Ascending aorta (tissue), 2 donors: ENCODE results near the gene ZSWIM8. TPM values are rescaled to one million over a fixed set of nuclear protein-coding genes. Genes with fewer than 3 reads are reported as not detected.

Experiments
- DNase-seq, 2 donors: peaks; one replicate each; pipeline ENCODE4 v3.0.0-alpha.2; 2019; ENCODE audit warnings: low spot score in 2 of 2
- H3K27ac ChIP-seq, 2 donors: fragments of 200-600 bp; sonication (generic); one replicate each; pipeline ENCODE4 v1.5.1; 2016 to 2017; ENCODE audit warnings: mild to moderate bottlenecking in 1 of 2
- H3K27me3 ChIP-seq: fragments of 200-600 bp; sonication (generic); one replicate; pipeline ENCODE4 v1.5.1; 2017
- H3K36me3 ChIP-seq, 2 donors: fragments of 200-600 bp; sonication (generic); one replicate each; pipeline ENCODE4 v1.5.1; 2016
- H3K4me1 ChIP-seq, 2 donors: fragments of 200-600 bp; sonication (generic); one replicate each; pipeline ENCODE4 v1.5.1; 2016 to 2017; ENCODE audit warnings: mild to moderate bottlenecking in 1 of 2
- H3K4me3 ChIP-seq, 2 donors: fragments of 200-600 bp; sonication (generic); one replicate each; pipeline ENCODE4 v1.5.1; 2016 to 2017; ENCODE audit warnings: mild to moderate bottlenecking in 1 of 2
- H3K9me3 ChIP-seq, 2 donors: fragments of 200-600 bp; sonication (generic); one replicate each; pipeline ENCODE4 v1.5.1; 2016
- CTCF ChIP-seq, 3 experiments: fragments of 200-600 bp in 2 of 3; fragments of 450-650 bp in 1 of 3; sonication (generic) in 2 of 3; IDR thresholded peaks; one replicate each; pipeline ENCODE4 v1.5.1; 2016 to 2019; ENCODE audit warnings: antibody characterized with exemption in 3 of 3, mild to moderate bottlenecking in 1 of 3, moderate library complexity in 1 of 3
- intact Hi-C: fragments of 100-400 bp; cut with DNase I; formaldehyde crosslinking; loops from one replicate; pipeline ENCODE4 v1.15.1; 2023
- total RNA-seq: library from RNA; depleted of rRNA; stranded (reverse); fragments of >200 nt; gene quantifications from one replicate; pipeline ENCODE4 v1.1.0, GENCODE V29; 2016

ZSWIM8 gene
- total RNA-seq, 1 donor from 2014 or later = 106 TPM

- Histone ChIP-seq H3K27ac (no peak overlapping the region), H3K4me3 (no peak overlapping the region), H3K4me1 (peaks cover 8 to 19% of the 10 kb centered on the region in 2 donors), H3K27me3 (no peaks in the 10 kb centered on the region), H3K36me3 (peaks cover 54 to 61% of the 10 kb centered on the region in 2 donors), H3K9me3 (no peaks in the 10 kb centered on the region)
- intact Hi-C loops = no loop called here
- TF ChIP-seq CTCF (IDR thresholded peaks at IDR 0.05) = no peak
- no peak for DNase-seq
Observed at GRCh38 chr10:73807471-73807870, 22.1 kb downstream of the ZSWIM8 start.

- no peak overlapping the region for H3K4me3 ChIP-seq
- H3K4me1 ChIP-seq = peaks cover 8 to 19% of the 10 kb centered on the region in 2 donors
- TF ChIP-seq CTCF (IDR thresholded peaks at IDR 0.05) = no peak
- H3K27me3 ChIP-seq = no peaks in the 10 kb centered on the region
- intact Hi-C loops = no loop called here
- no peaks in the 10 kb centered on the region for H3K9me3 ChIP-seq
- peaks cover 54 to 61% of the 10 kb centered on the region in 2 donors for H3K36me3 ChIP-seq
- H3K27ac ChIP-seq = no peak overlapping the region
- no peak for DNase-seq
Observed at GRCh38 chr10:73808021-73808815, 22.8 kb downstream of the ZSWIM8 start.

- TF ChIP-seq CTCF (IDR thresholded peaks at IDR 0.05) = no peak
- intact Hi-C loops = no loop called here
- H3K27ac ChIP-seq = no peak overlapping the region
Observed at GRCh38 chr10:73809061-73809818, 23.8 kb downstream of the ZSWIM8 start.

GRCh38 chr10:73810358-73810734, 24.9 kb downstream of the ZSWIM8 start:
- H3K36me3 ChIP-seq = peaks cover 55 to 57% of the 10 kb centered on the region in 2 donors
- peak overlapping the region; percentile 94 to 97 for H3K27ac ChIP-seq
- no peak for TF ChIP-seq CTCF (IDR thresholded peaks at IDR 0.05)
- H3K27me3 ChIP-seq = no peaks in the 10 kb centered on the region
- intact Hi-C loops = loop anchor here (2.0 to 5.0 kb wide), 2 partner anchors 38 to 68 kb away; a partner anchor contains a TSS
- no peak for DNase-seq
- peaks cover 8 to 20% of the 10 kb centered on the region in 2 donors for H3K4me1 ChIP-seq
- no peaks in the 10 kb centered on the region for H3K9me3 ChIP-seq
- H3K4me3 ChIP-seq = peak overlapping the region; percentile 85 to 97

More at GRCh38 chr10:73809061-73809818, 23.8 kb downstream of the ZSWIM8 start:
- H3K4me3 ChIP-seq = no peak overlapping the region
- peaks cover 55 to 57% of the 10 kb centered on the region in 2 donors for H3K36me3 ChIP-seq
- DNase-seq = no peak
- H3K9me3 ChIP-seq = no peaks in the 10 kb centered on the region
- H3K27me3 ChIP-seq = no peaks in the 10 kb centered on the region
- H3K4me1 ChIP-seq = peaks cover 8 to 19% of the 10 kb centered on the region in 2 donors

GRCh38 chr10:73810735-73811465, 25.5 kb downstream of the ZSWIM8 start:
- DNase-seq = no peak
- Histone ChIP-seq H3K4me1 (peaks cover 8 to 26% of the 10 kb centered on the region in 2 donors), H3K27me3 (no peaks in the 10 kb centered on the region), H3K9me3 (no peaks in the 10 kb centered on the region), H3K4me3 (peak overlapping the region; percentile 85 to 97), H3K27ac (peak overlapping the region; percentile 94 to 97), H3K36me3 (peaks cover 52 to 55% of the 10 kb centered on the region in 2 donors)
- intact Hi-C loops = loop anchor here (1.0 to 5.0 kb wide), 4 partner anchors 26 to 68 kb away; partner anchors contain the start of genes SEC24C and ZSWIM8
- no peak for TF ChIP-seq CTCF (IDR thresholded peaks at IDR 0.05)
